GM12865 (cell line): ENCODE data around the gene MYO1H.
A peak's percentile ranks its signal among the peaks of the same experiment; 100 is the strongest.

Experiments
- DNase-seq: peaks from one replicate; pipeline ENCODE4 v3.0.0; 2010; ENCODE audit warnings: low read depth
- H3K4me3 ChIP-seq: 2 replicates; pipeline ENCODE4 v1.5.1; 2011; ENCODE audit warnings: mild to moderate bottlenecking, low read depth, low read length, control low read depth
- TF ChIP-seq, protein P1 (sequence below): IDR thresholded peaks from 2 replicates; pipeline ENCODE4 v1.5.1; 2011; ENCODE audit warnings: low read length, control low read depth, low read depth, inconsistent platforms; ENCODE audit not compliant: insufficient read depth; ENCODE audit errors: missing control alignments

Gene MYO1H

DNA sequence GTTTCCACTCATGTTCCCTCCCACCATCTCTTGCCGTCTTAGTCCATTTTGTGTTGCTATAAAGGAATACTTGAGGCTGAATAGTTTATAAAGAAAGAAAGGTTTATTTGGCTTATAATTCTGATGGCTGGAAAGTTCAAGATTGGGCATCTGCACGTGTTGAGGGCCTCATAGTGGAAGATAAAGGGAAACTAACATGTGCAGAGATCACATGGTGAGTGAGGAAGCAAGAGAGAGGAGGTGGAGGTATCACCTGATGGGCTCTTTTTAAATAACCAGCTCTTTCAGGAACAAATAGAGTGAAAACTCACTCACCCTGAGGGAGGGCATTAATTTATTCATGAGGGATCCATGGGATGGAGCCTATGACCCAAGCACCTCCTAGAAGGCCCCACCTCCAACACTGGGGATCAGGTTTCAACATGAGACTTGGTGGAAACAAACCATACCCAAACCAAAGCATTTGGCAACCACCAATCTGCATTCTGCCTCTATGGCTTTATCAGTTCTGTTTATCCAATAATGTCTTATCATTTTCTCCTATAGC lies 29.5 kb downstream of the MYO1H start:
- TF ChIP-seq, protein P1, sequence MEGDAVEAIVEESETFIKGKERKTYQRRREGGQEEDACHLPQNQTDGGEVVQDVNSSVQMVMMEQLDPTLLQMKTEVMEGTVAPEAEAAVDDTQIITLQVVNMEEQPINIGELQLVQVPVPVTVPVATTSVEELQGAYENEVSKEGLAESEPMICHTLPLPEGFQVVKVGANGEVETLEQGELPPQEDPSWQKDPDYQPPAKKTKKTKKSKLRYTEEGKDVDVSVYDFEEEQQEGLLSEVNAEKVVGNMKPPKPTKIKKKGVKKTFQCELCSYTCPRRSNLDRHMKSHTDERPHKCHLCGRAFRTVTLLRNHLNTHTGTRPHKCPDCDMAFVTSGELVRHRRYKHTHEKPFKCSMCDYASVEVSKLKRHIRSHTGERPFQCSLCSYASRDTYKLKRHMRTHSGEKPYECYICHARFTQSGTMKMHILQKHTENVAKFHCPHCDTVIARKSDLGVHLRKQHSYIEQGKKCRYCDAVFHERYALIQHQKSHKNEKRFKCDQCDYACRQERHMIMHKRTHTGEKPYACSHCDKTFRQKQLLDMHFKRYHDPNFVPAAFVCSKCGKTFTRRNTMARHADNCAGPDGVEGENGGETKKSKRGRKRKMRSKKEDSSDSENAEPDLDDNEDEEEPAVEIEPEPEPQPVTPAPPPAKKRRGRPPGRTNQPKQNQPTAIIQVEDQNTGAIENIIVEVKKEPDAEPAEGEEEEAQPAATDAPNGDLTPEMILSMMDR = no peak
- DNase-seq = no peak

DNA sequence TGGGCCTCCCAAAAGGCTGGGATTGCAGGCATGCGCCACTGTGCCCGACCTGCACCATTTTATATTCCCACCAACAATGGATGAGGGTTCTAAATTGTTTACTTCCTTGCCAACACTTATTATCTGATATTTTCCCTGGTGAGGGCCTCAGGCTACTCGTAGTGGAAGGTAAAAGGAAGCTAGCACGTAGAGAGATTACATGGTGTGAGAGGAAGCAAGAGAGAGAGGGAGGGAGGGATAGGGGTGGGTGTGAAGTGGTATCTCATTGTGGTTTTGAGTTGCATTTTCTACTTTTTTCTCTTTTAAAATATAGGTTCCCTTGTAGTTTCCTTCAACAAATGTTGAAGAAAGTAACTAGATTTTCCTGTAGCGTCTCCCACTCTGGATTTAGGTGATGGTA lies 30.9 kb downstream of the MYO1H start:
- no peak for DNase-seq
- TF ChIP-seq, protein P1 = no peak
- no peak overlapping the region for H3K4me3 ChIP-seq

More for the DNA sequence above, 29.5 kb downstream of the MYO1H start:
- H3K4me3 ChIP-seq = no peak overlapping the region

DNA sequence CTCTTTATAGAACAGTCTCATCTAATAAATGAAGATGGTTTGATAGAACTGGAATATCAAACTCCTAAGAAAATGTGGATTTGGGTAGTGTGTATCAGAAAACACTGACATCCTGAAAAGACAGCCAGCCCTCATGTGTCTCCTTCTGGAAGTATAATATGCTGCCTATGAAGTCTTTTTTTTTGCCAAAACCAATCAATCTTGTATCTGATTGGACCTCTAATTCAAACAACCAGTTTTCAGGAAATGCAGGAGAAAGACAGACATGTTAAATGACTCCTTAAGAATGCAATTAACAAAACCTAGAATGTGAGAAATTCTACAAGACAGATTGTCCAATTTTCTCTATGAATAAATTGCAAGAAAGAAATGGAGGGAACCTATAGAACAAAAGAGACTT lies 34.3 kb downstream of the MYO1H start:
- H3K4me3 ChIP-seq = no peak overlapping the region
- no peak for DNase-seq
- TF ChIP-seq, protein P1 = no peak

GRCh38 chr12:109383240-109383639 lies 35.5 kb downstream of the MYO1H start:
- TF ChIP-seq, protein P1 = no peak
- no peak for DNase-seq
- H3K4me3 ChIP-seq = no peak overlapping the region

DNA sequence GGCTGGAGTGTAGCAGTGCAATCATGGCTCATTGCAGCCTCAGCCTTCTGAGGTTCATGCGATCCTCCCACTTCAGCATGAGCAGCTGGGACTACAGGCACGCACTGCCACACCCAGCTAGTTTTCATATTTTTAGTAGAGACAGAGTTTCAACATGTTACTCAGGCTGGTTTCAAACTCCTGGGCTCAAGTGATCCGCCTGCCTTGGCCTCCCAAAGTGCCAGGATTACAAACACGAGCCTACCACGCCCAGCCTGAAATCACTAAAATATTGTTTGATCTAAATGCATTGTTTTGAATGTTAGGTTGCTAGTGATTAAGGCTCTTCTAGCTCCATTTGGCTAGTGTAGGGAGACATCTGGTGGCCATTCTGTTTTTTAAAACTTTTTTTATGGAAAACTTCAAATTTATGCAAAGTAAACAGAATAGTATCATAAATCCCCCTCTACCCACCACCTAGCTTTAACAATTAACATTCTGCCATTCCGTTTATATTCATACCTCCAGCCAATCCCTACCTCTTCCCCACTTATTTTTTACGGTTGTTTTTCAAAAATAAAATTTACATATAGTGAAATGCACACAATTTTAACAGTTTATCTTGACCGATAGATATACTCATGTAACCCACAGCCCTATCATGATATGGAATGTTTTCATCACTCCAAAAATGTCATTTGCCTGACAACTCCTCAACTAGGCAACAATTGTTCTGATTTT lies 37.8 kb downstream of the MYO1H start:
- H3K4me3 ChIP-seq = no peak overlapping the region
- TF ChIP-seq, protein P1 = peak; percentile 26
- DNase-seq = peak; percentile 41

DNA sequence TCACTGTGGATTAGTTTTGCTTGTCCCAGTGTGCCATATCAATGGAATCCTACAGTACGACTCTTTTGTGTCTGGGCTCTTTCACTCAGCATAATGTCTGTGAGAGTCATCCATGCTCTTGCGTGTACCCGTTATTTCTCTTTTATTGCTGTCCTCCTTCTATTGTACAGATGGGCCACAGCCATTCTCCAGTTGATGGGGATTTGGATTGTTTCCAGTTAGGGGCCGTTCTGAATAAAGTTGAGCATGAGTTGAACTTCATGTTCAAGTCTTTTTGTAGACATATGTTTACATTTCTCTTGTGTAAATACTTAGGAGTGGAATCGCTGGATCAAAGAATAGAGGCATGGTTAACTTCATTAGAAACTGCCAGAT lies 38.3 kb downstream of the MYO1H start:
- no peak for DNase-seq
- H3K4me3 ChIP-seq = no peak overlapping the region
- TF ChIP-seq, protein P1 = no peak
